H1 (cell line): ENCODE results near the gene SERPINA6. TPM values are rescaled to one million over a fixed set of nuclear protein-coding genes. Genes with fewer than 3 reads are reported as not detected.

Experiments used
- CTCF ChIA-PET: fragments of 300-600 bp; sonication (Branson Sonifier 250); formaldehyde crosslinking; loops from one replicate; lab custom pipeline; 2021; ENCODE audit not compliant: partially characterized antibody; lab: Charles Lee
- POLR2A ChIA-PET: fragments of 300-600 bp; sonication (Branson Sonifier 250); formaldehyde crosslinking; loops from one replicate; lab custom pipeline; 2021; ENCODE audit warnings: inconsistent platforms; ENCODE audit not compliant: partially characterized antibody; lab: Charles Lee
- DNase-seq, 2 experiments: peaks; one replicate each; pipeline versions ENCODE4 v3.0.0 to v3.0.0-alpha.2; 2010 to 2022; ENCODE audit warnings: low spot score in 2 of 2, low read depth in 1 of 2, mixed read lengths in 1 of 2
- FAIRE-seq: peaks from 2 replicates; lab custom pipeline; 2011; peaks lifted over from hg19 to GRCh38; lab: Jason Lieb, UNC
- H2AFZ ChIP-seq: 2 replicates; pipeline ENCODE4 v1.8.1; 2012; ENCODE audit warnings: low read length, inconsistent platforms
- H2AK5ac ChIP-seq: 2 replicates; pipeline ENCODE4 v1.6.1; 2013; ENCODE audit warnings: low read depth, low read length
- H2BK120ac ChIP-seq: replicated peaks from 2 replicates; pipeline ENCODE3; 2013; ENCODE audit warnings: low read depth, low read length, inconsistent platforms
- H2BK12ac ChIP-seq: 2 replicates; pipeline ENCODE4 v1.6.1; 2013; ENCODE audit warnings: low read depth, low read length
- H2BK15ac ChIP-seq: 2 replicates; pipeline ENCODE4 v1.6.1; 2013; ENCODE audit warnings: low read length
- H2BK20ac ChIP-seq: 2 replicates; pipeline ENCODE4 v1.6.1; 2013; ENCODE audit warnings: low read length
- H2BK5ac ChIP-seq: 2 replicates; pipeline ENCODE4 v1.6.1; 2013; ENCODE audit warnings: low read depth, low read length
- H3K14ac ChIP-seq: 2 replicates; pipeline ENCODE4 v1.6.1; 2013; ENCODE audit warnings: inconsistent platforms; ENCODE audit not compliant: insufficient read length
- H3K18ac ChIP-seq: 2 replicates; pipeline ENCODE4 v1.6.1; 2013; ENCODE audit warnings: low read length; ENCODE audit errors: extremely low read depth
- H3K23ac ChIP-seq: 2 replicates; pipeline ENCODE4 v1.6.1; 2013; ENCODE audit warnings: inconsistent platforms; ENCODE audit not compliant: insufficient read length
- H3K23me2 ChIP-seq: 2 replicates; pipeline ENCODE4 v1.6.1; 2013; ENCODE audit warnings: low read depth, low read length
- H3K27ac ChIP-seq: 2 replicates; pipeline ENCODE4 v1.6.1; 2011; ENCODE audit warnings: low read depth, low read length, inconsistent platforms
- H3K27me3 ChIP-seq, 4 experiments: replicated peaks in 1 of 4; 1 replicate in 1 of 4; 2 replicates in 3 of 4; pipeline versions ENCODE4 v1.6.1 to v1.8.1; 2011 to 2013; ENCODE audit warnings: low read length in 3 of 4, mild to moderate bottlenecking in 3 of 4, inconsistent platforms in 2 of 4, mixed read lengths in 2 of 4, moderate library complexity in 1 of 4; ENCODE audit not compliant: control insufficient read depth in 3 of 4, insufficient read depth in 3 of 4; ENCODE audit errors: extremely low read depth in 1 of 4
- H3K36me3 ChIP-seq, 4 experiments: 2 replicates each; pipeline versions ENCODE4 v1.6.1 to v1.8.1; 2011 to 2013; ENCODE audit warnings: mild to moderate bottlenecking in 4 of 4, low read length in 3 of 4, moderate library complexity in 2 of 4, control low read depth in 1 of 4, inconsistent platforms in 1 of 4; ENCODE audit not compliant: insufficient read depth in 4 of 4, control insufficient read depth in 2 of 4
- H3K4ac ChIP-seq: replicated peaks from 2 replicates; pipeline ENCODE3; 2013; ENCODE audit warnings: low read length, low read depth, mixed read lengths, inconsistent platforms; ENCODE audit not compliant: insufficient read length
- H3K4me1 ChIP-seq, 4 experiments: replicated peaks in 1 of 4; 1 replicate in 1 of 4; 2 replicates in 3 of 4; pipeline versions ENCODE4 v1.6.1 to v1.8.1; 2011 to 2013; ENCODE audit warnings: low read length in 3 of 4, inconsistent platforms in 2 of 4, mixed read lengths in 1 of 4; ENCODE audit not compliant: insufficient read depth in 4 of 4, control insufficient read depth in 3 of 4
- H3K4me2 ChIP-seq, 2 experiments: 2 replicates each; pipeline versions ENCODE4 v1.6.1 to v1.8.1; 2011 to 2013; ENCODE audit warnings: low read depth in 2 of 2, low read length in 2 of 2, control low read depth in 1 of 2, inconsistent platforms in 1 of 2, mild to moderate bottlenecking in 1 of 2; ENCODE audit not compliant: insufficient read depth in 1 of 2
- H3K4me3 ChIP-seq, 4 experiments: fragments of 200-600, 300-600 bp in 1 of 4; sonication (generic), shearing (Covaris generic), sonication (Bioruptor Twin) in 1 of 4; 2 replicates each; pipeline versions ENCODE4 v1.5.1 to v1.8.1; 2011 to 2016; ENCODE audit warnings: low read length in 4 of 4, low read depth in 3 of 4, control low read depth in 2 of 4, inconsistent platforms in 2 of 4, mild to moderate bottlenecking in 2 of 4, mixed read lengths in 1 of 4, moderate library complexity in 1 of 4; ENCODE audit not compliant: insufficient read depth in 2 of 4; ENCODE audit errors: extremely low read depth in 1 of 4
- H3K56ac ChIP-seq: replicated peaks from 2 replicates; pipeline ENCODE3; 2013; ENCODE audit warnings: low read depth, mild to moderate bottlenecking, mixed read lengths, low read length, inconsistent platforms; ENCODE audit not compliant: insufficient read length
- H3K79me1 ChIP-seq: 2 replicates; pipeline ENCODE4 v1.6.1; 2013; ENCODE audit warnings: low read depth, low read length, control low read depth
- H3K79me2 ChIP-seq, 2 experiments: 2 replicates each; pipeline versions ENCODE4 v1.6.1 to v1.8.1; 2012 to 2013; ENCODE audit warnings: low read length in 2 of 2, mild to moderate bottlenecking in 2 of 2, inconsistent platforms in 1 of 2; ENCODE audit not compliant: insufficient read depth in 2 of 2, control insufficient read depth in 1 of 2
- H3K9ac ChIP-seq, 4 experiments: replicated peaks in 1 of 4; 1 replicate in 1 of 4; 2 replicates in 3 of 4; pipeline versions ENCODE4 v1.6.1 to v1.8.1; 2011 to 2013; ENCODE audit warnings: low read depth in 3 of 4, low read length in 3 of 4, control low read depth in 2 of 4, mild to moderate bottlenecking in 2 of 4, moderate library complexity in 2 of 4, inconsistent platforms in 1 of 4; ENCODE audit errors: extremely low read depth in 1 of 4
- H3K9me3 ChIP-seq, 2 experiments: 2 replicates each; pipeline versions ENCODE4 v1.6.1 to v1.8.1; 2012 to 2013; ENCODE audit warnings: mild to moderate bottlenecking in 2 of 2, moderate library complexity in 2 of 2, control low read depth in 1 of 2, inconsistent platforms in 1 of 2, low read depth in 1 of 2, low read length in 1 of 2, mixed read lengths in 1 of 2; ENCODE audit not compliant: insufficient read depth in 2 of 2
- H4K20me1 ChIP-seq, 2 experiments: replicated peaks in 1 of 2; 2 replicates each; pipeline versions ENCODE3 to v1.8.1; 2011 to 2013; ENCODE audit warnings: inconsistent platforms in 2 of 2, low read length in 2 of 2, mild to moderate bottlenecking in 1 of 2; ENCODE audit not compliant: insufficient read depth in 2 of 2, control insufficient read depth in 1 of 2
- H4K5ac ChIP-seq: 2 replicates; pipeline ENCODE4 v1.6.1; 2013; ENCODE audit warnings: low read length, low read depth, mixed read lengths, inconsistent platforms; ENCODE audit not compliant: insufficient read length
- H4K8ac ChIP-seq: 2 replicates; pipeline ENCODE4 v1.8.0; 2013; ENCODE audit warnings: mild to moderate bottlenecking, moderate library complexity, low read length, inconsistent platforms; ENCODE audit not compliant: insufficient read depth; ENCODE audit errors: extremely low read depth
- H4K91ac ChIP-seq: replicated peaks from 2 replicates; pipeline ENCODE3; 2013; ENCODE audit warnings: low read length, mixed read lengths, inconsistent platforms; ENCODE audit not compliant: insufficient read length
- ASH2L ChIP-seq: fragments of 200-600, 300-600 bp; sonication (generic); IDR thresholded peaks from one replicate; pipeline ENCODE4 v1.7.1; 2017; ENCODE audit warnings: low read length
- CBX8 ChIP-seq: fragments of 300-800, 300-1000 bp; sonication (generic); IDR thresholded peaks from 2 replicates; pipeline ENCODE4 v1.7.1; 2016; ENCODE audit warnings: low read depth, low read length, borderline replicate concordance
- CEBPB ChIP-seq: IDR thresholded peaks from 2 replicates; pipeline ENCODE4 v1.6.1; 2012; ENCODE audit warnings: low read depth, low read length
- CREB1 ChIP-seq: IDR thresholded peaks from 2 replicates; pipeline ENCODE4 v1.6.1; 2012; ENCODE audit warnings: inconsistent platforms
- CTBP2 ChIP-seq: IDR thresholded peaks from 2 replicates; pipeline ENCODE4 v1.7.0; 2011; ENCODE audit warnings: borderline replicate concordance, mild to moderate bottlenecking, moderate library complexity, mixed read lengths, low read length; ENCODE audit not compliant: insufficient read depth, insufficient read length
- EP300 ChIP-seq, 2 experiments: IDR thresholded peaks; 1 replicate in 1 of 2; 2 replicates in 1 of 2; pipeline ENCODE4 v1.6.1; 2011 to 2012; ENCODE audit warnings: low read depth in 2 of 2, low read length in 2 of 2, mild to moderate bottlenecking in 2 of 2, borderline replicate concordance in 1 of 2, inconsistent platforms in 1 of 2, moderate library complexity in 1 of 2
- HDAC2 ChIP-seq, 2 experiments: fragments of 300-600 bp in 1 of 2; sonication (generic) in 1 of 2; IDR thresholded peaks; 2 replicates each; pipeline ENCODE4 v1.6.1; 2011 to 2012; ENCODE audit warnings: low read depth in 2 of 2, low read length in 2 of 2, mild to moderate bottlenecking in 2 of 2, moderate library complexity in 2 of 2, borderline replicate concordance in 1 of 2, inconsistent platforms in 1 of 2
- KDM5A ChIP-seq: fragments of 200-600 bp; IDR thresholded peaks from 2 replicates; pipeline ENCODE4 v1.7.1; 2012; ENCODE audit warnings: mild to moderate bottlenecking, low read length, inconsistent platforms, mixed read lengths
- POLR2AphosphoS5 ChIP-seq: IDR thresholded peaks from 2 replicates; pipeline ENCODE4 v1.6.1; 2011; ENCODE audit warnings: low read depth, low read length
- WGBS, 2 experiments: shearing (Covaris generic) in 1 of 2; methylation state at CpG; one replicate each; pipeline versions ENCODE4 v1.1.6 to v1.1.7; 2013 to 2015; ENCODE audit warnings: low lambda C conversion rate in 2 of 2, mixed read lengths in 2 of 2, inconsistent platforms in 1 of 2, low coverage in 1 of 2, missing lambda C conversion rate in 1 of 2; ENCODE audit not compliant: insufficient replicate concordance in 2 of 2, insufficient coverage in 1 of 2, insufficient read length in 1 of 2; ENCODE audit errors: extremely low coverage in 1 of 2, missing lambda C conversion rate in 1 of 2; 5-methylcytosine and 5-hydroxymethylcytosine counted together
- polyA plus RNA-seq, 7 experiments: library from polyadenylated mRNA; depleted of rRNA in 3 of 7; stranded (reverse) in 5 of 7; unstranded in 2 of 7; fragments of >200 nt in 5 of 7; fragments of 200-250 nt in 2 of 7; gene quantifications; 1 replicate in 5 of 7; 2 replicates in 1 of 7; 4 replicates in 1 of 7; pipeline versions ENCODE4 v1.2.1 to v1.2.3, GENCODE V29; 2011 to 2013; ENCODE audit warnings: missing spikeins in 2 of 7, mixed read lengths in 2 of 7
- total RNA-seq: library from RNA; stranded (reverse); fragmentation: NEBNext Ultra II Directional; extraction: Animal tissue kit (Norgen Biotek cat#: 25700); gene quantifications from 2 replicates; pipeline ENCODE4 v1.2.1, GENCODE V29; 2021
- TF ChIP-seq, protein P1 (sequence below), 3 experiments: IDR thresholded peaks; 1 replicate in 2 of 3; 2 replicates in 1 of 3; pipeline versions ENCODE4 v1.5.1 to v1.6.1; 2011; ENCODE audit warnings: low read length in 3 of 3, mild to moderate bottlenecking in 3 of 3, inconsistent platforms in 2 of 3, low read depth in 1 of 3, moderate library complexity in 1 of 3; ENCODE audit not compliant: insufficient read depth in 1 of 3; ENCODE audit errors: control extremely low read depth in 1 of 3

The SERPINA6 gene
- total and polyA plus RNA-seq, 2 of the 8 experiments (the other 6 are each of a cell fraction or from before 2014, with no cell fraction given), result not detected

DNA sequence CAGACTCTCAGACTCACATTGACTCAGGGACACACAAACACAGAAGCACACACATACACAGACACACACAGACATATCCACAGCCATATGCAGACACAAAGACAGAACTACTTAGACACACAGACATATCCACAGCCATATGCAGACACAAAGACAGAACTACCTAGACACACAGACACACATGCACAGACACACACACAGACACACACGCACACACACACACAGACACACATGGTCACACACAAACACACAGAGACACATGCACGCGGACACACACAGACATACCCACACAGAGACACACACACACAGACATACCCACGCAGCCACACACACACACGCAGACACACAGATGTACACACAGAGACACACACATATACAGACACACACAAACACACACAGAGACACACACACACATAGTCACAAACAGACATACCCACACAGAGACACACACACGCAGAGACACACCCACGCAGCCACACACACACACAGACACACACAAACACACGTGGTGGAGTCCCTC lies 39.5 kb upstream of the SERPINA6 start:
- H2BK12ac ChIP-seq, result peak overlapping the region; percentile 50; the same call in 1 of the 2 replicates
- no peaks in the 10 kb centered on the region for H3K36me3 ChIP-seq
- no peak overlapping the region for H3K4me2 ChIP-seq
- ChIA-PET CTCF (no interaction called here), POLR2A (no interaction called here)
- peak overlapping the region; percentile 32; the same call in 1 of the 2 replicates for H3K18ac ChIP-seq
- H3K23me2 ChIP-seq, result peaks cover 7% of the 10 kb centered on the region; the same call in 1 of the 2 replicates
- no peak overlapping the region; the same call in 1 of the 2 replicates for H4K8ac ChIP-seq
- H3K27me3 ChIP-seq, result no peaks in the 10 kb centered on the region
- H3K79me1 ChIP-seq, result no peaks in the 10 kb centered on the region
- H3K4ac ChIP-seq, result no peak overlapping the region
- 76% methylated on average over 8 of the region's 8 CpGs; no CpG with 5 or more reads in 1 of the 2 experiments for WGBS, 2 experiments
- peak overlapping the region; percentile 71; the same call in 1 of the 2 replicates for H2BK5ac ChIP-seq
- no peaks in the 10 kb centered on the region for H3K9me3 ChIP-seq
- H4K20me1 ChIP-seq, result no peaks in the 10 kb centered on the region
- no peak overlapping the region for H3K56ac ChIP-seq
- FAIRE-seq (no peak), DNase-seq (no peak)
- peak overlapping the region; percentile 82; the same call in 1 of the 2 replicates for H2AK5ac ChIP-seq
- no peak overlapping the region for H3K23ac ChIP-seq
- H2BK20ac ChIP-seq, result 0 out of 2 replicates have a peak overlapping the region, but pooled peaks have one; percentile 52
- no peak overlapping the region for H4K5ac ChIP-seq
- peak overlapping the region; percentile 63 for H3K14ac ChIP-seq
- no peak overlapping the region for H3K27ac ChIP-seq
- H3K79me2 ChIP-seq, result peaks cover 0 to 3% of the 10 kb centered on the region in 2 experiments; a peak in 1 of 4 replicates
- H4K91ac ChIP-seq, result no peak overlapping the region
- H3K4me1 ChIP-seq, result peaks cover 0 to 2% (median 0%) of the 10 kb centered on the region in 4 experiments; a peak in 4 of 7 replicates
- no peak overlapping the region for H3K9ac ChIP-seq
- no peak overlapping the region for H2BK120ac ChIP-seq
- H2AFZ ChIP-seq, result no peak overlapping the region
- no peak overlapping the region for H3K4me3 ChIP-seq
- H2BK15ac ChIP-seq, result peak overlapping the region; percentile 29
- no peak for TF ChIP-seq CREB1
- no peak for TF ChIP-seq CEBPB
- no peak for TF ChIP-seq POLR2AphosphoS5
- no peak for TF ChIP-seq CBX8
- TF ChIP-seq EP300 (IDR thresholded peaks at IDR 0.05; ENCODE audit: borderline replicate concordance in 1 of 2, low read depth in 2 of 2, low read length in 2 of 2), result no peak
- TF ChIP-seq KDM5A, result no peak
- no peak for TF ChIP-seq CTBP2
- TF ChIP-seq ASH2L, result no peak
- no peak for TF ChIP-seq HDAC2 (IDR thresholded peaks at IDR 0.05; ENCODE audit: borderline replicate concordance in 1 of 2, low read depth in 2 of 2, low read length in 2 of 2)
- TF ChIP-seq, protein P1, sequence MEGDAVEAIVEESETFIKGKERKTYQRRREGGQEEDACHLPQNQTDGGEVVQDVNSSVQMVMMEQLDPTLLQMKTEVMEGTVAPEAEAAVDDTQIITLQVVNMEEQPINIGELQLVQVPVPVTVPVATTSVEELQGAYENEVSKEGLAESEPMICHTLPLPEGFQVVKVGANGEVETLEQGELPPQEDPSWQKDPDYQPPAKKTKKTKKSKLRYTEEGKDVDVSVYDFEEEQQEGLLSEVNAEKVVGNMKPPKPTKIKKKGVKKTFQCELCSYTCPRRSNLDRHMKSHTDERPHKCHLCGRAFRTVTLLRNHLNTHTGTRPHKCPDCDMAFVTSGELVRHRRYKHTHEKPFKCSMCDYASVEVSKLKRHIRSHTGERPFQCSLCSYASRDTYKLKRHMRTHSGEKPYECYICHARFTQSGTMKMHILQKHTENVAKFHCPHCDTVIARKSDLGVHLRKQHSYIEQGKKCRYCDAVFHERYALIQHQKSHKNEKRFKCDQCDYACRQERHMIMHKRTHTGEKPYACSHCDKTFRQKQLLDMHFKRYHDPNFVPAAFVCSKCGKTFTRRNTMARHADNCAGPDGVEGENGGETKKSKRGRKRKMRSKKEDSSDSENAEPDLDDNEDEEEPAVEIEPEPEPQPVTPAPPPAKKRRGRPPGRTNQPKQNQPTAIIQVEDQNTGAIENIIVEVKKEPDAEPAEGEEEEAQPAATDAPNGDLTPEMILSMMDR (IDR thresholded peaks at IDR 0.05; ENCODE audit: control extremely low read depth in 1 of 3, insufficient read depth in 1 of 3, low read depth in 1 of 3, low read length in 3 of 3), result no peak
